Activated T-helper 1 cell treated with anti-CD3 and anti-CD28 coated beads, Interleukin-12 subunit alpha, Interleukin-12 subunit beta, Interleukin-2, Interleukin-4 antibody, amounts not matched to agents 30 ng/mL and 10 ng/mL and 1 ng/mL, durations not matched to agents 14 hours and 24 hours and 36 hours (primary cell): ENCODE results near the gene HSP90AA1. TPM values are rescaled to one million over a fixed set of nuclear protein-coding genes. Genes with fewer than 3 reads are reported as not detected.
A peak's percentile ranks its signal among the peaks of the same experiment; 100 is the strongest.
"Not testable (repeated sequence)": the region's sequence is repeated elsewhere in the genome, so short reads cannot be mapped to it uniquely, and the experiment has no call there.

Experiments used
- DNase-seq: peaks from one replicate; pipeline ENCODE4 v3.0.0; 2021; ENCODE audit warnings: low spot score
- H3K27ac Mint-ChIP-seq: one replicate; pipeline ENCODE4 v1.8.0; 2021; ENCODE audit warnings: mild to moderate bottlenecking, mixed read lengths
- H3K27me3 Mint-ChIP-seq: one replicate; pipeline ENCODE4 v1.8.0; 2022; ENCODE audit warnings: mild to moderate bottlenecking, moderate library complexity, mixed read lengths; ENCODE audit not compliant: insufficient read depth
- H3K36me3 Mint-ChIP-seq: one replicate; pipeline ENCODE4 v1.8.0; 2021; ENCODE audit warnings: low read depth, mixed read lengths
- H3K4me1 Mint-ChIP-seq: one replicate; pipeline ENCODE4 v1.8.0; 2021; ENCODE audit warnings: low read depth, mixed read lengths
- H3K4me3 Mint-ChIP-seq: one replicate; pipeline ENCODE4 v1.8.0; 2021; ENCODE audit warnings: mild to moderate bottlenecking, moderate library complexity, mixed read lengths
- H3K9me3 Mint-ChIP-seq: one replicate; pipeline ENCODE4 v1.8.0; 2021; ENCODE audit warnings: mixed read lengths
- intact Hi-C: fragments of 100-400 bp; cut with micrococcal nuclease; formaldehyde crosslinking; loops from one replicate; pipeline ENCODE4 v1.15.1; 2024
- total RNA-seq: library from RNA; stranded (reverse); gene quantifications from 2 replicates; pipeline ENCODE4 v1.2.3, GENCODE V29; 2022

The HSP90AA1 gene
- total RNA-seq, 1 donor from 2014 or later, result 993 TPM

DNA sequence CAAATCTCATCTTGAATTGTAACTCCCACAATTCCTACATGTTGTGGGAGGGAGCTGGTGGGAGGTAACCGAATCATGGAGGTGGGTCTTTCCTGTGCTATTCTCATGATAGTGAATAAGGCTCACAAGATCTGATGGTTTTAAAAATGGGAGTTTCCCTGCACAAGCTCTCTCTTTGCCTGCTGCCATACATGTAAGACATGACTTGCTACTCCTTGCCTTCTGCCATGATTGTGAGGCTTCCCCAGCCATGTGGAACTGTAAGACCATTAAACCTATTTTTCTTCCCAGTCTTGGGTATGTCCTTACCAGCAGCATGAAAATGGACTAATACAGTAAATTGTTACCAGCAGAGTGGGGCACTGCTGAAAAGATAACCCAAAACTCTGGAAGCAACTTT lies 22.5 kb upstream of the HSP90AA1 start:
- intact Hi-C loops, H3K4me3 Mint-ChIP-seq, H3K27ac Mint-ChIP-seq, H3K9me3 Mint-ChIP-seq, DNase-seq, H3K36me3 Mint-ChIP-seq, H3K4me1 Mint-ChIP-seq: not testable (repeated sequence)
- peaks cover 12% of the 10 kb centered on the region for H3K27me3 Mint-ChIP-seq

GRCh38 chr14:102105369-102105768 lies 18.5 kb upstream of the HSP90AA1 start:
- Mint-ChIP-seq H3K9me3 (no peaks in the 10 kb centered on the region), H3K4me1 (no peaks in the 10 kb centered on the region), H3K4me3 (no peak overlapping the region), H3K36me3 (no peaks in the 10 kb centered on the region), H3K27ac (no peak overlapping the region), H3K27me3 (peaks cover 12% of the 10 kb centered on the region)
- DNase-seq, result no peak
- intact Hi-C loops, result no loop called here

DNA sequence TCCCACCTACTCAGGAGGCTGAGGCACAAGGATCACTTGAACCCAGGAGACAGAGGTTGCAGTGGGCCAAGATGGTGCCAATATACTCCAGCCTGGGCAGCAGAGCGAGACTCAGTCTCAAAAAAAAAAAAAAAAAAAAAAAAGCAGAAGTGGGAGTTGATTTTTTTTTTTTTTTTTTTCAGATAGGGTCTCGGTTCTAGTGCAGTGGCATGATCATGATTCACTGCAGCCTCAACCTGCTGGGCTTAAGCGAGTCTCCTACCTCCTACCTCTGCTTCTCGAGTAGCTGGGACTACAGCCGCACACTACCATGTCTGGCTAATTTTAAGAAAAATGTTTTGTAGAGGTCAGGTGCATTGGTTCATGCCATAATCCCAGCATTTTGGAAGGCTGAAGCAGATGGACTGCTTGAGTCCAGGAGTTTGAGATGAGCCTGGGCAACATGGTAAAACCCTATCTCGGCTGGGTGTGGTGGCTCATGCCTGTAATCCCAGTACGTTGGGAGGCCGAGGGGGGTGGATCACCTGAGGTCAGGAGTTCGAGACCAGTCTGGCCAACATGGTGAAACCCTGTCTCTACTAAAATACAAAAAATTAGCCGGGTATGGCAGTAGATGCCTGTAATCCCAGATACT lies 16.3 kb upstream of the HSP90AA1 start:
- Mint-ChIP-seq H3K4me1 (no peaks in the 10 kb centered on the region), H3K9me3 (no peaks in the 10 kb centered on the region), H3K36me3 (no peaks in the 10 kb centered on the region), H3K27ac (no peak overlapping the region), H3K4me3 (no peak overlapping the region), H3K27me3 (peaks cover 12% of the 10 kb centered on the region)
- no peak for DNase-seq
- intact Hi-C loops, result no loop called here

- Mint-ChIP-seq H3K4me1 (peaks cover 24% of the 10 kb centered on the region), H3K4me3 (no peak overlapping the region), H3K9me3 (no peaks in the 10 kb centered on the region), H3K27me3 (no peaks in the 10 kb centered on the region), H3K27ac (no peak overlapping the region), H3K36me3 (no peaks in the 10 kb centered on the region)
- DNase-seq, result no peak
- intact Hi-C loops, result no loop called here
These were observed 10.7 kb upstream of the HSP90AA1 start for GRCh38 chr14:102097441-102098135.

GRCh38 chr14:102096569-102097188 lies 9.8 kb upstream of the HSP90AA1 start:
- Mint-ChIP-seq H3K27ac (no peak overlapping the region), H3K4me3 (no peak overlapping the region)

DNA sequence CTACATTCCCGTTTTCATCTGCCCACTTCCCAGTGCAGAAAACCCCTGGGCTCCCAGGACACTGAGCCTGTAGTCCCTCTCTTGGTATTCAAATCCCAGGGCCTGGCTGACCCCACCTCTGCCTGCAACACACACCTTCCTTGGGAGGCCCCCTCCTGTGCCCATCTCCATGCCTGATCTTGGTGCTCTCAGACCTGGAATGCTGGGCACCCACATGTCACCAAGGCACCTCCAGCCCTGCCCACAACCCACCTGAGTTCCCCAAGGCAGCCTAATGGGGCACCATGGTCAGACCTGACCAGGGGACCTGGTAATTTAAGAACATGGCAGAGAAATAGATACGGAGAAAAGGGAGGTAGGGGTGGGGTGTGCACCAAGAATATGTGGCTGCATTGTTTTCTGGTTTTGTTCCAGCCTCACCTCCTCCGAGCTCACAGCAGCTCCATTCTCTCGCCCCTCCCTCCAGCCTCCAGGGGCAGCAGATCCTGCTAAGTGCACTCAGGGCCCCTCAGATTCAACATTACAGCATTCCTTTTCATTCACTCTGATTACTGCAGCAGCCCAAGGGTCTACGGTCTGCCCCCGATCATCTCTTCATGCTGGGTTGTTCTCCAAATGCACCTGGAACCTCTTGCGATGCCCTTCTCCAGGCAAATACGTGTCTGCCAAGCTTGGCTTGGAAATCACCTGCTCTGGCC lies 9.2 kb upstream of the HSP90AA1 start:
- H3K27me3 Mint-ChIP-seq, result no peaks in the 10 kb centered on the region
- H3K4me3 Mint-ChIP-seq, result peak overlapping the region; percentile 13
- intact Hi-C loops, result loop anchor here (1.0 kb wide), 5 partner anchors 9 to 389 kb away; partner anchors contain the start of gene HSP90AA1
- no peak overlapping the region for H3K27ac Mint-ChIP-seq
- H3K36me3 Mint-ChIP-seq, result no peaks in the 10 kb centered on the region
- no peaks in the 10 kb centered on the region for H3K9me3 Mint-ChIP-seq
- DNase-seq, result no peak
- H3K4me1 Mint-ChIP-seq, result peaks cover 24% of the 10 kb centered on the region

More at GRCh38 chr14:102096569-102097188, 9.8 kb upstream of the HSP90AA1 start:
- no peaks in the 10 kb centered on the region for H3K9me3 Mint-ChIP-seq
- H3K4me1 Mint-ChIP-seq, result peaks cover 24% of the 10 kb centered on the region
- intact Hi-C loops, result loop anchor here (1.0 kb wide), 4 partner anchors 33 to 389 kb away; no protein-coding TSS in a partner anchor
- no peaks in the 10 kb centered on the region for H3K36me3 Mint-ChIP-seq
- DNase-seq, result peak; percentile 31
- H3K27me3 Mint-ChIP-seq, result no peaks in the 10 kb centered on the region

DNA sequence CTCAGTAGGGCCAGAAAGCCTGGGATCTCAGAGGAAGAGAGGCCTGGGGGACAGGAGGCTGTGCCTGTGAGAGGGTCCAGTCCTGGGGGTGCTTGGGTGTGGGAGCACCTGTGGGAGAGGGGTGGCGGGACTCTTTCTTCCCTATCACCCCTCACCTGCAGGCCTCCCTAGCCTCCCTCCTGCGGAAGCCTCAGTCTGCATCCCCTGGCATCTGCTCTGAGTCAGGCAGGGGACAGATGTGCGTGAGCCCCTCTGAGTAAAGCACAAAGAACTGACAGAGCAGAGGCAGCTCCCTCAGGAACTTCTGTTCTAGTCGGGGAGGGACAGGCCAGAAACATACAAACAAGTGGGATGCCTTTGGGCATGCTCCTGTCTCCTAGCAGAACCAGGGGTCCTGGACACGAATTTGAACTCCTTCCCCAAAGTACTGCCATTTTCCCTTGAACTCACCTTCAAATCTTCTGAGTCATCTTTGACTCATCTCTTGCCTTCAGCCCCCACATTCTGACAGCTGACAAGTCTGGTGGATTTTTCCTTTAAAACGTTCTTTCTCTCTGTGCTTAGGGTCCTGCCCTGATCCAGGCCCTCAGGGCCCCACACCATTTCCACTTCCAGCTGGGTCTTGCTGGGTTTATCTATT lies 8.5 kb upstream of the HSP90AA1 start:
- intact Hi-C loops, result loop anchor here (1.0 kb wide), 1 partner anchor 8 kb away; the partner anchor contains the start of gene HSP90AA1
- Mint-ChIP-seq H3K27ac (no peak overlapping the region), H3K4me3 (peak overlapping the region; percentile 13), H3K27me3 (no peaks in the 10 kb centered on the region), H3K4me1 (peaks cover 24% of the 10 kb centered on the region), H3K9me3 (no peaks in the 10 kb centered on the region), H3K36me3 (peaks cover 1% of the 10 kb centered on the region)
- DNase-seq, result no peak

- Mint-ChIP-seq H3K4me3 (no peak overlapping the region), H3K36me3 (peaks cover 1% of the 10 kb centered on the region), H3K27me3 (no peaks in the 10 kb centered on the region), H3K27ac (no peak overlapping the region), H3K9me3 (no peaks in the 10 kb centered on the region), H3K4me1 (peaks cover 36% of the 10 kb centered on the region)
- no peak for DNase-seq
- intact Hi-C loops, result no loop called here
These were observed 7.3 kb upstream of the HSP90AA1 start for GRCh38 chr14:102094101-102094500.

GRCh38 chr14:102092806-102093205 lies 6.0 kb upstream of the HSP90AA1 start:
- no peaks in the 10 kb centered on the region for H3K27me3 Mint-ChIP-seq
- H3K9me3 Mint-ChIP-seq, result no peaks in the 10 kb centered on the region
- no peak for DNase-seq
- intact Hi-C loops, result no loop called here
- H3K36me3 Mint-ChIP-seq, result peaks cover 1% of the 10 kb centered on the region
- H3K27ac Mint-ChIP-seq, result no peak overlapping the region
- H3K4me3 Mint-ChIP-seq, result no peak overlapping the region
- peaks cover 46% of the 10 kb centered on the region for H3K4me1 Mint-ChIP-seq

DNA sequence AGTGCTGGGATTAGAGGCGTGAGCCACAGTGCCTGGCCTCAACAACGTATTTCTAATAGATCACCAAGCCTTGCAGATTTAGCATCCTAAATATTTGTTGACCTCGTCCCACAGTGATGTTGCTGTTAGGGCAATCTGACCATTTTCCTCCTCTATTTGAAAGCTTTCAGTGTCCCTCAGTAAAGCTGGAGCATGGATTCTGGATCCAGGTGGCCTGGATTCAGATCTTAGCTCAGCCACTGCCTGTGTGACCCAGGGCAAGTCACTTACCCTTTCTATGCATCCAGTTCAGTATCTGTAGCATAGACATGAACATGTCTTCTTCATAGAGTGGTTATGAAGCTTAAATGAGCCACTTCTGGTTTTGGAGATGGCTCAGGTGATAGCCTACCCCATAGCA lies 3.9 kb upstream of the HSP90AA1 start:
- Mint-ChIP-seq H3K4me1 (peaks cover 41% of the 10 kb centered on the region), H3K27ac (no peak overlapping the region), H3K27me3 (no peaks in the 10 kb centered on the region), H3K9me3 (no peaks in the 10 kb centered on the region), H3K4me3 (no peak overlapping the region), H3K36me3 (peaks cover 8% of the 10 kb centered on the region)
- no peak for DNase-seq
- intact Hi-C loops, result no loop called here

DNA sequence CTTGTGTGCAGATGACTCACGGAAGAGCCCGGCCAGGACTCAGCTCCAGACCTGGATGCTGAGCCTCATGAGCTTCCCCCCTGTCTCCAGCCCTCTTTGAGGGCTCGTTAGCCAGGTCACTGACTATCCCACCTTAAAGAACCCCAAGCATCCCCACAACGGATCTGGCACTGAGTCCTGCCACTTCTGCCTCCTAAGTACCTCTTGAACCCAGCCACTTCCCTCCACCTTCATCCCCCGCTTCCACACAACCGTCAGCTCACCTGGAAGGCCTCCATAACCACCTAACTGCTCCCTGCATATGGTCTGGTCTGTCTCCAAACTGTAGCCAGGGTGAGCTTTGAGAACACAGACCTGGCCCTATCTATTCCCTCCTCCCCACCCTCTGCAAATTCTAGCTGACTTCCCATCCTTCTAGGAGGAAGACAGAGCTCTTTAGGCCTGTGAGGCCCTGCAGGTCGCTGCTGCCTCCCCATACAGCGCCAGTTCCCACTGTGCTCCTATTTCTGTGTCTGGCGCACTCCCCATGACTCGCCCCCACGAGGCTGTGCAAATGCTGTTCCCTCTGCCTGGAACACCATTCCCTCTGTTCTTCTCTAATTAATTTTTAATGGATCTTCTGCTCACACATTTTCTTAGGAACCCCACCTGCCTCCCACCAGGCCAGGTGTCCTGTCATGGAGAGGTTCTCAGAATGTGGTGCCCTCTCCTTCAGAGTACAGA lies 2.9 kb upstream of the HSP90AA1 start:
- no peak for DNase-seq
- Mint-ChIP-seq H3K9me3 (no peaks in the 10 kb centered on the region), H3K27ac (peak overlapping the region; percentile 77), H3K4me1 (peaks cover 41% of the 10 kb centered on the region), H3K27me3 (no peaks in the 10 kb centered on the region), H3K4me3 (peak overlapping the region; percentile 93), H3K36me3 (peaks cover 17% of the 10 kb centered on the region)
- intact Hi-C loops, result loop anchor here (5.0 kb wide), 2 partner anchors 267 to 273 kb away; partner anchors contain the start of genes CINP and TECPR2
